GM12874 (cell line): ENCODE measurements around the gene FBLN5.

Experiments used
- CTCF ChIP-seq: IDR thresholded peaks from 2 replicates; pipeline ENCODE4 v1.5.1; 2011; ENCODE audit warnings: low read depth, mild to moderate bottlenecking, control low read depth, low read length, moderate library complexity; ENCODE audit not compliant: insufficient read depth

FBLN5 gene

DNA sequence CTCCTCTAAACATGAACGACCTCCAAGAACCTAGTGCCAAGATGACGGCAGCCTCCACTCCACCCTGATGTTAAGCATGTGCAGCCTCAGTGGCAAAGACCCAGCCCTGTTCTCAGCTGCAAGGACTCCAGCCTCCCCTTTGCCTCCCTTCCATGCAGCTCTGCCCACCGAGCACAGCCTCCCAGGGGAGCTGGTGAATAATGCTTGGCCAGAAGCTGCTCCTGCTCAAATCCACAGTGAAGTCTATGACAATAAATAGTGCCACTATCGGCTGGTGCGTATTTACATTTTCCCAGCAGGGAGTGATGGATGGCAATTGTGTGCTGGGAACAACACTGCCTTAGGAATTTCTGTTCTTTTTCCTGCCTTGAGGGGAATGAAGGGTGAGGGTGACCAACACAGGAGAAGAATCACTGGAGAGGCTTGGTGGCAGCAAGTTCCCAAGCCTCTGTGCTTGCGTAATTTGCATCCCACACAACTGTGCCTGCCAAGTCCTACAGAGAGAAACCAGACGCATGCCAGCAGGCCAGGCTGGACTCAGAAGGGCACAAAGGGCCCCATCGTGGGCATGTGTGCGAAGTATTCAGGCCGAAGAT lies 50.3 kb downstream of the FBLN5 start:
- no peak for TF ChIP-seq CTCF

DNA sequence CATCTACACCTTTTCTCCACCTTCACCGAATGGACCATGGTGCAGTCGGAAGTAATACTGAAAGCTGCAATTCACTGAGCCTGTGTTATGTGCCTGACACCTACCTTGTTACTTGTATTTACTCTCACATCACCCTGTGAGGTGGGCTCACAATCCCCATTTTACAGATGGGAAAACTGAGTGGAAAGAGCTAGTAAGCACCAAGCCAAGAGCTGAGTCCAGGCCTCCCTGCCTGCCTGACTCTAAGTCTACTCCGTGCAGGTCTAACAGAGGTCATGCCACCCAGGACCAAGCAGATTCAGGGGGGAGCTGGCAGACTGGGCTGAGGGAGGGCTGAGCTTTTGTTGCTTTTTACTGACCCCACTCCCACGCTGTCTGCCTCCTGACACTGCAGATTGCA lies 51.1 kb downstream of the FBLN5 start:
- TF ChIP-seq CTCF: no peak

- no peak for TF ChIP-seq CTCF
Measured at GRCh38 chr14:91893669-91894068, 53.8 kb downstream of the FBLN5 start.

- TF ChIP-seq CTCF: peak; percentile 69
Measured at GRCh38 chr14:91893007-91893406, 54.5 kb downstream of the FBLN5 start.

- TF ChIP-seq CTCF: no peak
Measured at GRCh38 chr14:91891721-91892220, 55.7 kb downstream of the FBLN5 start.

DNA sequence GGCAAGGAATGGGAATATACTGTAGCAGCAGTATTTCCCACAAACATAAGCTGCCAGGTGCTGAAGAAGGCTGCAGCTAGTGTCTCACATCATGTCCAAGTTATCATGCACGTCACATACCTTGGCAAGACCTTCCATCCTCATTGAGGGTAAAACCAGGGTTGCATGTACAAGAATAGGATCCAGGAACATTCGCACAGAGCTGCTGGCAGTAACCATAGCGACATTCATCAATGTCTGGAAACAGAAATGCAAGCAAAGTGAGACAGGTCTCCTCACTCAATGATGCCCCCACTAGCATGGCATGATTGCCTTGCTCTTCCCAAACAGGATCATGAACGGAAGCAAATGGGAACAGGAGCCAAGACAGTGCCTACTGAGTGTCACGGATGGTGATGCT lies 56.4 kb downstream of the FBLN5 start:
- TF ChIP-seq CTCF: no peak

DNA sequence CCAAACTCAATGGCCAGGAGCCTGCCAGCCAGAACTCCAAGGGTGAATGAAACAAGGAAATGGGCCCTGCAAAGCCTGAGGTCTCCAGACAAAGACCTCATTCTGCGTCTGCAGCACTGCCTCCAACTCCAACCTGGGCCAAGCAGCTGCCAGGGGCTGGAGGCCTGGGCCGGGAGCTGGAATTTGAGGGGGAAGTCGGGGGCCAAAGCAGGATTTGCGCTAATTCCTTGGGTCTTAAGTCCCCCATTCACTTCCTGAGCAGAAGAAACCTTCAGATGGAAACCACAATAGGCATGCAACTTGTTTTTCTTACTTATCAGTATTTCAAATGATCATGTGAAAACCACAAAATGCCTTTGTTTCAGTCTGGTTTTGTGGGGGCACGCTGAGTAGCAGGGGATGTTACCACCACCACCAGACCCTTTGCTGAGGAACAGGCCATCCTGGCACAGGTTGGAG lies 57.2 kb downstream of the FBLN5 start:
- TF ChIP-seq CTCF: no peak
